Measurements from ENCODE around the gene DPYSL5. TPM values are rescaled to one million over a fixed set of nuclear protein-coding genes. Genes with fewer than 3 reads are reported as not detected.

The DPYSL5 gene
- total and polyA plus RNA-seq, 10 of the 15 experiments (the other 5 are each of a cell fraction or from before 2014, with no cell fraction given) = not detected

- TF ChIP-seq, protein P1, sequence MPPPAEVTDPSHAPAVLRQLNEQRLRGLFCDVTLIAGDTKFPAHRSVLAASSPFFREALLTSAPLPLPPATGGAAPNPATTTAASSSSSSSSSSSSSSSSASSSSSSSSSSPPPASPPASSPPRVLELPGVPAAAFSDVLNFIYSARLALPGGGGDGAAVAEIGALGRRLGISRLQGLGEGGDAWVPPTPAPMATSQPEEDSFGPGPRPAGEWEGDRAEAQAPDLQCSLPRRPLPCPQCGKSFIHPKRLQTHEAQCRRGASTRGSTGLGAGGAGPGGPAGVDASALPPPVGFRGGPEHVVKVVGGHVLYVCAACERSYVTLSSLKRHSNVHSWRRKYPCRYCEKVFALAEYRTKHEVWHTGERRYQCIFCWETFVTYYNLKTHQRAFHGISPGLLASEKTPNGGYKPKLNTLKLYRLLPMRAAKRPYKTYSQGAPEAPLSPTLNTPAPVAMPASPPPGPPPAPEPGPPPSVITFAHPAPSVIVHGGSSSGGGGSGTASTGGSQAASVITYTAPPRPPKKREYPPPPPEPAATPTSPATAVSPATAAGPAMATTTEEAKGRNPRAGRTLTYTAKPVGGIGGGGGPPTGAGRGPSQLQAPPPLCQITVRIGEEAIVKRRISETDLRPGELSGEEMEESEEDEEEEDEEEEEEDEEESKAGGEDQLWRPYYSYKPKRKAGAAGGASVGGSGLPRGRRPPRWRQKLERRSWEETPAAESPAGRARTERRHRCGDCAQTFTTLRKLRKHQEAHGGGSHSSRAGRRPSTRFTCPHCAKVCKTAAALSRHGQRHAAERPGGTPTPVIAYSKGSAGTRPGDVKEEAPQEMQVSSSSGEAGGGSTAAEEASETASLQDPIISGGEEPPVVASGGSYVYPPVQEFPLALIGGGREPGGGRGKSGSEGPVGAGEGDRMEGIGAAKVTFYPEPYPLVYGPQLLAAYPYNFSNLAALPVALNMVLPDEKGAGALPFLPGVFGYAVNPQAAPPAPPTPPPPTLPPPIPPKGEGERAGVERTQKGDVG (CRISPR knock-in tag; IDR thresholded peaks at IDR 0.05) = no peak
- TF ChIP-seq GATAD2B (conservative IDR thresholded peaks at IDR 0.05; ENCODE audit: low read depth) (no peak), ZBED1 (IDR thresholded peaks at IDR 0.05; ENCODE audit: borderline replicate concordance) (no peak), BMI1 (IDR thresholded peaks at IDR 0.05; ENCODE audit: borderline replicate concordance) (no peak), E2F4 (IDR thresholded peaks at IDR 0.05; ENCODE audit: low read depth, low read length) (no peak), POLR2A (IDR thresholded peaks at IDR 0.05; ENCODE audit: low read depth, low read length) (no peak), PBX3 (IDR thresholded peaks at IDR 0.05; ENCODE audit: insufficient replicate concordance, low read depth, low read length) (no peak), STAT1 (conservative IDR thresholded peaks at IDR 0.05) (no peak), SMC3 (IDR thresholded peaks at IDR 0.05; ENCODE audit: borderline replicate concordance, low read length) (no peak), HSF1 (IDR thresholded peaks at IDR 0.05; ENCODE audit: low read depth, low read length) (no peak), NFYB (IDR thresholded peaks at IDR 0.05; ENCODE audit: insufficient read depth, low read depth, low read length) (no peak), NR2C2 (IDR thresholded peaks at IDR 0.05; ENCODE audit: borderline replicate concordance, control insufficient read depth, insufficient read length, low read depth) (no peak), HDAC6 (IDR thresholded peaks at IDR 0.05; ENCODE audit: unreplicated experiment) (no peak)
These were observed 85.8 kb downstream of the DPYSL5 start (continued) for GRCh38 chr2:26933431-26934334.

Data from GM12878 (cell line).